ENCODE measurements around the gene DAPK1.
"Not testable (repeated sequence)": the region's sequence is repeated elsewhere in the genome, so short reads cannot be mapped to it uniquely, and the experiment has no call there.

DAPK1 gene

GRCh38 chr9:87739546-87739945 is 241.9 kb downstream of the DAPK1 start:
- TF ChIP-seq, protein P1, sequence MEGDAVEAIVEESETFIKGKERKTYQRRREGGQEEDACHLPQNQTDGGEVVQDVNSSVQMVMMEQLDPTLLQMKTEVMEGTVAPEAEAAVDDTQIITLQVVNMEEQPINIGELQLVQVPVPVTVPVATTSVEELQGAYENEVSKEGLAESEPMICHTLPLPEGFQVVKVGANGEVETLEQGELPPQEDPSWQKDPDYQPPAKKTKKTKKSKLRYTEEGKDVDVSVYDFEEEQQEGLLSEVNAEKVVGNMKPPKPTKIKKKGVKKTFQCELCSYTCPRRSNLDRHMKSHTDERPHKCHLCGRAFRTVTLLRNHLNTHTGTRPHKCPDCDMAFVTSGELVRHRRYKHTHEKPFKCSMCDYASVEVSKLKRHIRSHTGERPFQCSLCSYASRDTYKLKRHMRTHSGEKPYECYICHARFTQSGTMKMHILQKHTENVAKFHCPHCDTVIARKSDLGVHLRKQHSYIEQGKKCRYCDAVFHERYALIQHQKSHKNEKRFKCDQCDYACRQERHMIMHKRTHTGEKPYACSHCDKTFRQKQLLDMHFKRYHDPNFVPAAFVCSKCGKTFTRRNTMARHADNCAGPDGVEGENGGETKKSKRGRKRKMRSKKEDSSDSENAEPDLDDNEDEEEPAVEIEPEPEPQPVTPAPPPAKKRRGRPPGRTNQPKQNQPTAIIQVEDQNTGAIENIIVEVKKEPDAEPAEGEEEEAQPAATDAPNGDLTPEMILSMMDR (IDR thresholded peaks at IDR 0.05; ENCODE audit: low read depth, low read length), result no peak
- DNase-seq (ENCODE audit: low read depth, low spot score), result no peak
- no peak overlapping the region for H3K4me3 ChIP-seq (ENCODE audit: low read depth, low read length)
- in situ Hi-C loops (cut with HindIII; ENCODE audit: low sequenced_read_pairs), result no loop called here

DNA sequence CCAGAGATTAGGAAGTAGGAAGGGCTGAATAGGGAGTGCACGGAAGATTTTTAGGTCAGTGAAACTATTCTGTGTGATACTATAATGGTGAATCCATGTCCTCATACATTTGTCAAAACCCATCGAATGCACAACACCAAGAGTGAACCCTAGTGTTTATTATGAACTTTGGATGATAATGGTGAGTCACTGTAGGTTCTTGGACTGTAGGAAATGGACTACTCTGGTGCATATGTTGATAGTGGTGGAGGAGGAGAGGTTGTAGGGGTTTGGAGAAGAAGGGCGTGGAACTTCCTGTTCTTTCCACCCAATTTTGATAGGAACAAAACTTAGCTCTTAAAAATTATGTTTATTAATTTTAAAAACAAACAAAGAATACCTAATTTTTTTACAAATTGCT is 242.5 kb downstream of the DAPK1 start:
- no peak for DNase-seq (ENCODE audit: low read depth, low spot score)
- in situ Hi-C loops (cut with HindIII; ENCODE audit: low sequenced_read_pairs), result no loop called here
- TF ChIP-seq, protein P1 (IDR thresholded peaks at IDR 0.05; ENCODE audit: low read depth, low read length), result no peak
- no peak overlapping the region for H3K4me3 ChIP-seq (ENCODE audit: low read depth, low read length)

DNA sequence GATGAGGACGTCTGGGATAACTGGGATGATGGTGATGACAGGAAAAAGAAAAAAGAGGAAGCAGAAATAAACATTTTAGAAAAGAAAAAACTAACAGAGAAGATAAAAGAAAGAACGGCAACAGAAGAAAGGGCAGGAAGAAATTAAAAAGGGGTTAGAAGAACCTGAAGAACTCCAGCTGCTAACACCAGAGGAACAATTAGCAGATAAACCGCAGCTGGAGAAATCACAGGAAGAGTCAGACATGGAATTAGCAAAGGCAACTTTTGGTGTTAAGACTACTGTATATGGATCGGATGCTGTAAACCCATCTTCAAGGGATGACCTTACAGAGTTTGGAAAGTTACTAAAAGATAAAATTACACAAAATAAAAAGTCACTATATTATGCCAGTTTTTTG is 243.7 kb downstream of the DAPK1 start:
- in situ Hi-C loops (cut with HindIII; ENCODE audit: low sequenced_read_pairs), result no loop called here
- TF ChIP-seq, protein P1 (IDR thresholded peaks at IDR 0.05; ENCODE audit: low read depth, low read length), result no peak

DNA sequence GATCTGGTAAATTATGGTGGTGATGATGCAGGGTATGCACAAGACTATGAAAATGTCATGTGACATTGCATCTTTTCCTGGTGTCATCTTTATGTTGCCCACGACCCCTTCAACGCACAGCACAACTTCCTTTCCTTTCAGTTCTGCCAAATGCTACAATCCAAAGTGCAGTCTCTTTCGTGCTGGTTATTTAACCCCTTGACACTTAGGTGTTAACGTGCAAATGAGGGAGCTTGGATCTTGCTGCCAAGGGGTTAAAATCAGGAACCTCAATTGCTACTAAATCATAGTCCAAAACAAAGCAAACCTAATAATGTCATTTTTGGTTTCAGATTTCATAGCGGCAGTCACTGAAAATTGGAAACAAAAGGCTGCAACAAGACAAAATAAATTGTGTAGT is 244.2 kb downstream of the DAPK1 start:
- no peak for DNase-seq (ENCODE audit: low read depth, low spot score)
- no peak overlapping the region for H3K4me3 ChIP-seq (ENCODE audit: low read depth, low read length)
- in situ Hi-C loops (cut with HindIII; ENCODE audit: low sequenced_read_pairs), result no loop called here
- TF ChIP-seq, protein P1 (IDR thresholded peaks at IDR 0.05; ENCODE audit: low read depth, low read length), result no peak

More for the DNA sequence above, 243.7 kb downstream of the DAPK1 start:
- no peak for DNase-seq (ENCODE audit: low read depth, low spot score)
- no peak overlapping the region for H3K4me3 ChIP-seq (ENCODE audit: low read depth, low read length)

GRCh38 chr9:87742813-87743428 is 245.3 kb downstream of the DAPK1 start:
- in situ Hi-C loops (cut with HindIII; ENCODE audit: low sequenced_read_pairs), result no loop called here
- DNase-seq (ENCODE audit: low read depth, low spot score), result no peak
- no peak overlapping the region for H3K4me3 ChIP-seq (ENCODE audit: low read depth, low read length)
- TF ChIP-seq, protein P1 (IDR thresholded peaks at IDR 0.05; ENCODE audit: low read depth, low read length), result no peak

GRCh38 chr9:87744247-87744646 is 246.6 kb downstream of the DAPK1 start:
- DNase-seq (ENCODE audit: low read depth, low spot score); H3K4me3 ChIP-seq (ENCODE audit: low read depth, low read length); in situ Hi-C loops (cut with HindIII; ENCODE audit: low sequenced_read_pairs): not testable (repeated sequence)

DNA sequence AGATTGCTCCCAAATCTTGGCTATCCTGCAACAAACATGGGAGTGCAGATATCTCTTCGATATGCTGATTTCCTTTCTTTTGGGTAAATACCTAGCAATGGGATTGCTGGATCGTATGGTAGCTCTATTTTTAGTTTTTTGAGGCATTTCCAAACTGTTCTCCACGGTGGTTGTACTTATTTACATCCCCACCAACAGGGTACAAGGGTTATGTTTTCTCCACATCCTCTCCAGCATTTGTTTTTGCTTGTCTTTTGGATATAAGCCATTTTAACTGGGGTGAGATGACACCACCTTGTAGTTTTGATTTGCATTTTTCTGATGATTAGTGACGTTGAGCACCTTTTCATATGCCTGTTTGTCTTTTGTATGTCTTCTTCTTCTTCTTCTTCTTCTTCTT is 248.5 kb downstream of the DAPK1 start:
- in situ Hi-C loops (cut with HindIII; ENCODE audit: low sequenced_read_pairs), result no loop called here
- H3K4me3 ChIP-seq (ENCODE audit: low read depth, low read length), result no peak overlapping the region
- no peak for DNase-seq (ENCODE audit: low read depth, low spot score)
- TF ChIP-seq, protein P1 (IDR thresholded peaks at IDR 0.05; ENCODE audit: low read depth, low read length), result no peak
